ENCODE results near the gene NFATC1.

DNA sequence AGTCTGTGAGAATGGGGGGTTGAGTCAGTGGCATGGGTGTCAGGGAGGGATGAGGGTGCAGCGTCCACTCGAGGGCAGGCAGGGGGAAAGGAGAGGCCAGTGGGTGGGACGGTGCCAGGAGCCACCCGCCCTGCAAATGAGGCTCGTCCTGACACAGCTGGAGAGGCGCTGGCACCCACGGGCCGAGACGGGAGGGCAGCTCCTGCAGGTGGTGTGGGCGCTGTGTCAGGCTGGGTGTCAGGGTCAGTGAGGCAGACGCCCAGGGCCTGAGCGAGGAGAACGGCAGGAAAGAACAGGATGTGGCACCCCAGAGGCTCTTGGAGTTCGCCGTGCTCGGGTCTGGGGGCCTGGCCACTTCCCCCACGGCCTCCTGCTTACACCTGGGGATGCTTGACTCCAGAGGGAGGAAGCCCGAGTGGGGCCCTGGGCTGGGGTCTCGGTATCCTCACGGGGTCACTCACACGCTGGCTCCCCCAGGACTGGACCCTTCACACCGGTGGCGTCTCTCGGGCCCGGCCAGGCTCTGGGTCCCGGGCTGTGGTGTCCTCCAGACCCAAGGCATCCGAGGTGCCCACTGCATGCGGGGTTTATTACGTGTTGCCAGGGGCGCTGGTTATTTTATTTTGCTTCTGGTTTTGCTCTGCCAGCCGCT is 153.4 kb downstream of the NFATC1 start:
- no peak for TF ChIP-seq EZH2 (IDR thresholded peaks at IDR 0.05; ENCODE audit: borderline replicate concordance, low read depth, low read length, severe bottlenecking)
- TF ChIP-seq, protein P1, sequence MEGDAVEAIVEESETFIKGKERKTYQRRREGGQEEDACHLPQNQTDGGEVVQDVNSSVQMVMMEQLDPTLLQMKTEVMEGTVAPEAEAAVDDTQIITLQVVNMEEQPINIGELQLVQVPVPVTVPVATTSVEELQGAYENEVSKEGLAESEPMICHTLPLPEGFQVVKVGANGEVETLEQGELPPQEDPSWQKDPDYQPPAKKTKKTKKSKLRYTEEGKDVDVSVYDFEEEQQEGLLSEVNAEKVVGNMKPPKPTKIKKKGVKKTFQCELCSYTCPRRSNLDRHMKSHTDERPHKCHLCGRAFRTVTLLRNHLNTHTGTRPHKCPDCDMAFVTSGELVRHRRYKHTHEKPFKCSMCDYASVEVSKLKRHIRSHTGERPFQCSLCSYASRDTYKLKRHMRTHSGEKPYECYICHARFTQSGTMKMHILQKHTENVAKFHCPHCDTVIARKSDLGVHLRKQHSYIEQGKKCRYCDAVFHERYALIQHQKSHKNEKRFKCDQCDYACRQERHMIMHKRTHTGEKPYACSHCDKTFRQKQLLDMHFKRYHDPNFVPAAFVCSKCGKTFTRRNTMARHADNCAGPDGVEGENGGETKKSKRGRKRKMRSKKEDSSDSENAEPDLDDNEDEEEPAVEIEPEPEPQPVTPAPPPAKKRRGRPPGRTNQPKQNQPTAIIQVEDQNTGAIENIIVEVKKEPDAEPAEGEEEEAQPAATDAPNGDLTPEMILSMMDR (IDR thresholded peaks at IDR 0.05; ENCODE audit: borderline replicate concordance, extremely low read depth, low read length, poor library complexity, severe bottlenecking) = no peak

Data from DND-41 (cell line).